ENCODE data around the gene IFNA8.
"Not testable (repeated sequence)": the region's sequence is repeated elsewhere in the genome, so short reads cannot be mapped to it uniquely, and the experiment has no call there.

Gene IFNA8

DNA sequence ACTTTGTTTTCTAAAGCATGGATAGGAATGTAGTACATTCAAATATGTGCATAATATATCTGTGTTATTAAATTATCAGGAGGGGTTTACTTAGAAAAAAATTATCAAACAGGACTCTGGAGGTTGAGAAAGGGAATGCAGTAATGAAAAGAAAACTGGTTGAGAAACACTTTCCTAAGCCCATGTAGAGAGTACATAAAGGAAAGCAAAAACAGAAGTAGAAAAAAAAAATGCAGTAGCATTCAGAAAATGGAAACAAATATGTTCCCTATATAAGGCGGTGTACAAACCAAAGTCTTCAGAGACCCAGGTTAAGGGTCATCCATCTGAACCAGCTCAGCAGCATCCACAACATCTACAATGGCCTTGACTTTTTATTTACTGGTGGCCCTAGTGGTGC is at the start of gene IFNA8:
TSS of gene IFNA8 (plus strand) at position 301 of the 400 bp plus-strand sequence. CDS start at position 361, 60 bp downstream.
- H3K4me3 ChIP-seq (ENCODE audit: control insufficient read depth, low read depth, low read length) = no peak within 1 kb of the TSS
- TF ChIP-seq, protein P1, sequence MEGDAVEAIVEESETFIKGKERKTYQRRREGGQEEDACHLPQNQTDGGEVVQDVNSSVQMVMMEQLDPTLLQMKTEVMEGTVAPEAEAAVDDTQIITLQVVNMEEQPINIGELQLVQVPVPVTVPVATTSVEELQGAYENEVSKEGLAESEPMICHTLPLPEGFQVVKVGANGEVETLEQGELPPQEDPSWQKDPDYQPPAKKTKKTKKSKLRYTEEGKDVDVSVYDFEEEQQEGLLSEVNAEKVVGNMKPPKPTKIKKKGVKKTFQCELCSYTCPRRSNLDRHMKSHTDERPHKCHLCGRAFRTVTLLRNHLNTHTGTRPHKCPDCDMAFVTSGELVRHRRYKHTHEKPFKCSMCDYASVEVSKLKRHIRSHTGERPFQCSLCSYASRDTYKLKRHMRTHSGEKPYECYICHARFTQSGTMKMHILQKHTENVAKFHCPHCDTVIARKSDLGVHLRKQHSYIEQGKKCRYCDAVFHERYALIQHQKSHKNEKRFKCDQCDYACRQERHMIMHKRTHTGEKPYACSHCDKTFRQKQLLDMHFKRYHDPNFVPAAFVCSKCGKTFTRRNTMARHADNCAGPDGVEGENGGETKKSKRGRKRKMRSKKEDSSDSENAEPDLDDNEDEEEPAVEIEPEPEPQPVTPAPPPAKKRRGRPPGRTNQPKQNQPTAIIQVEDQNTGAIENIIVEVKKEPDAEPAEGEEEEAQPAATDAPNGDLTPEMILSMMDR (IDR thresholded peaks at IDR 0.05; ENCODE audit: control insufficient read depth, insufficient read depth, low read depth, low read length, missing control alignments) = no peak
- no peak for DNase-seq (ENCODE audit: low read depth)

DNA sequence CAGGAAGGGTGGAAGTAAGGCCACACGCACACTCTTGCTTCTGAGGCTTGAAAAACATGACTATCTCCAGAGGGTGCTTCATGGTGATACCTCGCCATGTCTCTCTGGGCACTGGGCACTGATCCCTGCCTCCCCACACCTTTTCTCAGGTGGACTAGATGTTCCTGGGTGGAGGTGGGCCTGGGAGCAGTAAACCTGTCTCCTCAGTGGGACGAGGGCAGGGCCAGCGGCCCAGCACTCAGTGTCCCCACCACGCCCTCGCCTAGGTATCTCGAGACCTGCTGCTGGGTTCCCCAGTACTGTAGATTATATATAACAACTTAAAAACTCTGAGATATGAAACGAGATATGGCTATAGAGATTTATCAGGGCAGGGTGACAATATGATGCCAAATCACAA is 46.6 kb upstream of the IFNA8 start:
- DNase-seq (ENCODE audit: low read depth) = no peak
- H3K4me3 ChIP-seq (ENCODE audit: control insufficient read depth, low read depth, low read length) = no peak overlapping the region
- TF ChIP-seq, protein P1 (IDR thresholded peaks at IDR 0.05; ENCODE audit: control insufficient read depth, insufficient read depth, low read depth, low read length, missing control alignments) = no peak

DNA sequence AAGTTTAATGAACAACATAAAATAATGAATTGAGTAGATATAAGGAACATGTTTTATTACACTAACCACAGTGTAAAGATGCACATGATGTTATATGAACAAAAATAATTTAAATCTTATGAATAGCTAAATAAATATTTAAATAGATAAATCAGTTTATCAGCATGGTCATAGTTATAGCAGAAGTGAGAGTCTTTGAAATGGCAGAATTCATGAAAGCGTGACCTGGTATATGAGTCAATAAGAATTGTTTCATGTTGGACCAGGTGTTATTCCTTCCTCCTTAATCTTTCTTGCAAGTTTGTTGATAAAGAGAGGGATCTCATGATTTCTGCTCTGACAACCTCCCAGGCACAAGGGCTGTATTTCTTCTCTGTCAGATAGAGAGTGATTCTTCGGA is 41.7 kb upstream of the IFNA8 start:
- DNase-seq (ENCODE audit: low read depth); H3K4me3 ChIP-seq (ENCODE audit: control insufficient read depth, low read depth, low read length): not testable (repeated sequence)

DNA sequence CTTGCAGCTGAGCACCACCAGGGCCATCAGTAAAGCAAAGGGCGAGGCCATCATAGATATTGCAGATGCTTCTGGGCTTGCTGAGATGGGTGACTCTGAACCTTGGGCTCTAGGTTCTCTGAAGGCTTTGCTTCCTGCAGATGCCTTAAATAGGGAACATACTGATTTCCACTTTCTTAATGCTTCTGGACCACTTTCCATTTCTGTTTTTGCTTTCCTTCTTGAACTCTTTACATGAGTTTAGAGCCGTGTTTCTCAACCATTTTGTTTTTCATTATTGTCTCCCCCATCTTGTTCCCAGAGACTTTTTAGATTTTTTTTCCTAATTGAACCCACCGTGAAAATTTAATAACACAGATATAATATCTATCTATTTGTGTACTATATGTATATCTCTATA is 41.0 kb upstream of the IFNA8 start, which contains the start of gene IFNA13:
TSS of gene IFNA13 (minus strand) at position 101 of the 400 bp plus-strand sequence. CDS start at position 54, 47 bp downstream.
- TF ChIP-seq, protein P1 (IDR thresholded peaks at IDR 0.05; ENCODE audit: control insufficient read depth, insufficient read depth, low read depth, low read length, missing control alignments) = no peak
- DNase-seq (ENCODE audit: low read depth) = no peak
- no peak within 1 kb of the TSS for H3K4me3 ChIP-seq (ENCODE audit: control insufficient read depth, low read depth, low read length)

DNA sequence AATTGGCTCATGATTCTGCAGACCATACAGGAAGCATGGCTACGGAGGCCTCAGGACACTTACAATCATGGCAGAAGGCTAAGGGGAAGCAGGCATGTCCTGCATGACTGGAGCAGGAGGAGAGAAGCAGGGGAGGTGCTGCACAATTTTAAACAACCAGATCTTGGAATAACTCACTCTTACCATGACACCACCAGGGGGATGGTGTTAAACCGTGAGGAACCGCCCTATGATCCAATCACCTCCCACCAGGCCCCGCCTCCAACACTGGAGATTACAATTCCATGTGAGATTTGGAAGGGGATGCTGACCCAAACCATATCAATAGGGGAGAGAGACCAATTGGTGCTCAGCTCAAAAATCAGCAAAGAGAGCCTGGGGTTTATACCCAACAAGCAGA is 37.5 kb upstream of the IFNA8 start:
- H3K4me3 ChIP-seq (ENCODE audit: control insufficient read depth, low read depth, low read length); DNase-seq (ENCODE audit: low read depth): not testable (repeated sequence)

DNA sequence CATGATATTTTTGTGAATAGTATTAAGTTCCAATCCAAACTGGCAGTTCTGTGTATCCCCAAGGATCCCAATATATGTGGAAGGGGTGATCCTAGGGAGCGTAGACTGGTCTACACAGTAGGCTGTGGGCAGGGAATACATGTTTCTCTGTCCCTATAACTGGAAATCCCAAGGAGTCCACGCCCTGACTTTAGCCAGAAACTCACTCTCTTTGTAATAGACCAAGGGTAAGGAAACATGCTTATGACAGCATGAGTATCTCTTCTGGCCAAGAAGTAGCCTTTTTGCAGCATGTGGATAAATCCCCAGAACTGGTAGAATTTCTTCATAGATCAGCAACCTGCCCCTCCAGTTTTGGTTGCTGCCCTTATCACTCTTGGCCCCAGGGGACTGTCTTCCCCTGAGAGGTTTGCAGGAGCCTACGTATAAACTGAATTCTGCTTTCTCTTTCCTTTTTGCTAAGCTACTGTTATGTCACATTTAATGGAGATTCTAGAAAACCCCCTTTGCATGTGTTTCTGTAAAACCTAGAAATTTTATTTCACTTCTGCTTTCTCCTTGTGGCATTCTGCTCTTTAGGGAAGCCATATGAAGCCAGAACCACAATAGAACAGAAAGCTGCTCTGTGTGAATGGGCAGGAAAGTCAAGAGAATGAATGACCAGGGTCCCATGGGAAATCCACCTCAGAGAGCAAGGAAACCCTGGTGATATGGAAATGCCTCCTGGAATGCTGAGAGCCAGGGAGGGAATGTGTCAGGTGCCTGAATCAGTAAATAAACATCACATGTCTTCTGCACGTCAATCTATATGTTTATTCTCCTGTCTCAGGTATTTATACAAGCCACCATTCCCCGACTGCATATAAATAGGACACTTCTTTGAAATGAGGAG is 27.2 kb upstream of the IFNA8 start:
- no peak for DNase-seq (ENCODE audit: low read depth)
- H3K4me3 ChIP-seq (ENCODE audit: control insufficient read depth, low read depth, low read length) = no peak overlapping the region
- TF ChIP-seq, protein P1 (IDR thresholded peaks at IDR 0.05; ENCODE audit: control insufficient read depth, insufficient read depth, low read depth, low read length, missing control alignments) = no peak

DNA sequence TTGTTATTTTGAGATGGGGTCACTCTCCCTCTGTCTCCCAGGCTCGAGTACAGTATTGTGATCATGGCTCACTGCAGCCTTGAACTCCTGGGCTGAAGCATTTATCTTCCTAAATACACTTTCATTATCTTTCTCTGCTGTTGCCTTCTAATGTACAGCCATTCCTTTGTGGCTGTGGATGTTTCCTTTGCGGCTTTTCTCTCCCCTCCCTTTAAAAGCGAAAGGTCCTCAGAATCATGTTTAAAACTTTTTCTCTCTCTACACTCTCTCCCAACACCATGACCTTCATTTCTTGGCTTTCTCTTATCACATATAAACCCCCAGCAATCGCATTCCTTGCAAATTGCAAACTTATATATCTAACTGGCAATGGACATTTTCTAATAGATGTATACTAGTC is 25.3 kb upstream of the IFNA8 start:
- TF ChIP-seq, protein P1 (IDR thresholded peaks at IDR 0.05; ENCODE audit: control insufficient read depth, insufficient read depth, low read depth, low read length, missing control alignments) = no peak
- no peak for DNase-seq (ENCODE audit: low read depth)
- H3K4me3 ChIP-seq (ENCODE audit: control insufficient read depth, low read depth, low read length) = no peak overlapping the region

All from AG09309 (cell line).